Trophoblast cell (in vitro differentiated cells and primary cell): ENCODE measurements around the gene DNAJC19. TPM values are rescaled to one million over a fixed set of nuclear protein-coding genes. Genes with fewer than 3 reads are reported as not detected.
A peak's percentile ranks its signal among the peaks of the same experiment; 100 is the strongest.

Source experiments
- DNase-seq, 2 donors: peaks; one replicate each; pipeline ENCODE4 v3.0.0-alpha.2; 2016
- H2AFZ ChIP-seq: 2 replicates; pipeline ENCODE4 v1.6.1; 2013; ENCODE audit warnings: low read length, moderate library complexity, mild to moderate bottlenecking; ENCODE audit not compliant: insufficient read depth, poor library complexity
- H2AK5ac ChIP-seq: 2 replicates; pipeline ENCODE4 v1.6.1; 2013; ENCODE audit warnings: mild to moderate bottlenecking, low read length
- H2BK120ac ChIP-seq: 2 replicates; pipeline ENCODE4 v1.6.1; 2013; ENCODE audit warnings: low read length, mild to moderate bottlenecking, moderate library complexity; ENCODE audit not compliant: insufficient read depth, poor library complexity
- H2BK12ac ChIP-seq: 2 replicates; pipeline ENCODE4 v1.6.1; 2013; ENCODE audit warnings: mild to moderate bottlenecking, low read length, moderate library complexity
- H2BK5ac ChIP-seq: 2 replicates; pipeline ENCODE4 v1.6.1; 2013; ENCODE audit warnings: low read length, low read depth, moderate library complexity, mild to moderate bottlenecking; ENCODE audit not compliant: poor library complexity
- H3K14ac ChIP-seq: 2 replicates; pipeline ENCODE4 v1.6.1; 2013; ENCODE audit warnings: mild to moderate bottlenecking, low read length
- H3K18ac ChIP-seq: 2 replicates; pipeline ENCODE4 v1.6.1; 2013; ENCODE audit warnings: mild to moderate bottlenecking, low read length
- H3K23ac ChIP-seq: 2 replicates; pipeline ENCODE4 v1.6.1; 2013; ENCODE audit warnings: low read length
- H3K27ac ChIP-seq: 2 replicates; pipeline ENCODE4 v1.5.1; 2013; ENCODE audit warnings: low read depth, mild to moderate bottlenecking, inconsistent platforms, low read length, moderate library complexity
- H3K27me3 ChIP-seq: 2 replicates; pipeline ENCODE4 v1.6.1; 2013; ENCODE audit warnings: inconsistent platforms, mild to moderate bottlenecking, low read length, moderate library complexity; ENCODE audit not compliant: insufficient read depth
- H3K36me3 ChIP-seq, 2 experiments: 1 replicate in 1 of 2; 2 replicates in 1 of 2; pipeline ENCODE4 v1.6.1; 2013; ENCODE audit warnings: low read length in 2 of 2, mild to moderate bottlenecking in 2 of 2, moderate library complexity in 1 of 2; ENCODE audit not compliant: insufficient read depth in 2 of 2, control insufficient read depth in 1 of 2
- H3K4ac ChIP-seq: 2 replicates; pipeline ENCODE4 v1.6.1; 2013; ENCODE audit warnings: low read depth, mild to moderate bottlenecking, low read length, moderate library complexity
- H3K4me1 ChIP-seq, 2 experiments: 1 replicate in 1 of 2; 2 replicates in 1 of 2; pipeline ENCODE4 v1.6.1; 2013; ENCODE audit warnings: low read length in 2 of 2, mild to moderate bottlenecking in 2 of 2, moderate library complexity in 1 of 2; ENCODE audit not compliant: insufficient read depth in 2 of 2, control insufficient read depth in 1 of 2
- H3K4me2 ChIP-seq: 2 replicates; pipeline ENCODE4 v1.6.1; 2013; ENCODE audit warnings: inconsistent platforms, mild to moderate bottlenecking, low read length, moderate library complexity
- H3K4me3 ChIP-seq: 2 replicates; pipeline ENCODE4 v1.5.1; 2013; ENCODE audit warnings: mild to moderate bottlenecking, low read depth, low read length, inconsistent platforms
- H3K79me1 ChIP-seq: one replicate; pipeline ENCODE4 v1.6.1; 2013; ENCODE audit warnings: low read length
- H3K79me2 ChIP-seq: 2 replicates; pipeline ENCODE4 v1.6.1; 2013; ENCODE audit warnings: low read length, mild to moderate bottlenecking; ENCODE audit not compliant: control insufficient read depth, insufficient read depth, poor library complexity
- H3K9ac ChIP-seq: 2 replicates; pipeline ENCODE4 v1.6.1; 2013; ENCODE audit warnings: mild to moderate bottlenecking, low read length
- H3K9me3 ChIP-seq: 2 replicates; pipeline ENCODE4 v1.6.1; 2013; ENCODE audit warnings: low read depth, mild to moderate bottlenecking, control low read depth, inconsistent platforms, low read length; ENCODE audit not compliant: insufficient read depth
- H4K12ac ChIP-seq: 2 replicates; pipeline ENCODE4 v1.6.1; 2013; ENCODE audit warnings: low read depth, mild to moderate bottlenecking, low read length, moderate library complexity
- H4K8ac ChIP-seq: 2 replicates; pipeline ENCODE4 v1.6.1; 2013; ENCODE audit warnings: low read depth, mild to moderate bottlenecking, low read length, moderate library complexity
- H4K91ac ChIP-seq: one replicate; pipeline ENCODE4 v1.6.1; 2013; ENCODE audit warnings: low read depth, mild to moderate bottlenecking, low read length, moderate library complexity
- WGBS: extraction: QIAGEN DNeasy Blood & Tissue Kit; methylation state at CpG from one replicate; pipeline ENCODE4 v1.1.7; 2013; ENCODE audit warnings: missing lambda C conversion rate; ENCODE audit not compliant: insufficient read length, insufficient coverage; ENCODE audit errors: extremely low coverage; 5-methylcytosine and 5-hydroxymethylcytosine counted together
- polyA plus RNA-seq: library from polyadenylated mRNA; stranded (reverse); fragments of 200-250 nt; gene quantifications from 2 replicates; pipeline ENCODE4 v1.2.3, GENCODE V29; 2013

The DNAJC19 gene
- 90.4 and 90.7 TPM in 2 replicates for polyA plus RNA-seq

DNA sequence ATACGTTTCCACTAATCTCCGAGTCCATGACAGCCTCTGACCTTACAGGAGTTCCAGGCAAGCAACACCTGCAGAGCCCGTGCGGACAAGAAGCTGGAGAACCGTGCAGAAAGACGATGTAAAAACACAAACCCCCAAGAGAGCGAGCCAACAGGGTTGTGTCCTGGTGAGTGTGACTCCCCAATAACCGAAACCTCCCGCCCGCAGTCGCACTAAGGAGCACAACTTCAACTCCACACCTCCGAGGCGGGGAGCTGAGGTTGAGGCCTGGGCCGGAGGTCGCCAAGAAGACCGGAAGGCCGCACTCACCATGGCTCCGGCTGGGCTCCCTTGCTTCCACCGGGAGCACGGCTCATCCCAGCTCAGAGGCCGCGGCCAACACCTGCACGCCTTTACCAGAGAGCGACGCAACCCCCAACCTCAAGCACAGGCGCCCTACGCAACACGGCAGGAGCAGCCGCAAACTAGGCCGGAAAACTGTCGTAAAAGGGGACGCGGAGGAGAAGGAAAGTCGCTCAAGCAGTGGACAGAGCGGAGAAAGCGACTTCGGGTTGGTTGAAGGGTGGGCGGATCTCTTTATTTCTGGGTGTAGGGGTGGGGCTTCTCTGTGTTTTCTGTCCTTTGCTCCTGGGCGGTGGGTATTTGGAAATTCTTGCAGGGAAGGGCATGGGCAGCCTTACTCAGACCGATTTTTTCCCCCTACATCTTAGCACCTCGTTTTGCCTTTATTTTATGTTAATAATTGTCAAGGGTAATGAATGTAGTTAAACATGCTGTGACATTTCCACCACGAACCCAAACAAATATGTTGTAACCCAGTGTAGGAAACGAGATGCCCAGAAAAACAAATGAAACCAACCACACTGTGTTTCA is at the start of gene DNAJC19:
DNAJC19 (minus strand) TSS at position 446 of the 873 bp plus-strand sequence; CDS start at position 312, 134 bp downstream.
- no peaks in the 10 kb centered on the region for H3K27me3 ChIP-seq
- no peaks in the 10 kb centered on the region for H3K9me3 ChIP-seq
- no peak within 1 kb of the TSS for H2AK5ac ChIP-seq
- no peak within 1 kb of the TSS for H2BK12ac ChIP-seq
- peak; percentile 94 to 96 for DNase-seq
- H3K4ac ChIP-seq: peak within 1 kb of the TSS; percentile 2
- no peak within 1 kb of the TSS for H3K23ac ChIP-seq
- H4K12ac ChIP-seq: peak within 1 kb of the TSS; percentile 90
- H3K27ac ChIP-seq: peak within 1 kb of the TSS; percentile 68
- H4K91ac ChIP-seq: peak within 1 kb of the TSS; percentile 67
- H3K36me3 ChIP-seq: peaks cover 0 to 3% of the 10 kb centered on the region in 2 experiments
- H3K79me1 ChIP-seq: peaks cover 3% of the 10 kb centered on the region
- H3K9ac ChIP-seq: peak within 1 kb of the TSS; percentile 71
- no CpG with 5 or more reads among the region's 43 CpGs for WGBS
- H2BK5ac ChIP-seq: peak within 1 kb of the TSS; percentile 34
- H3K4me2 ChIP-seq: peak within 1 kb of the TSS; percentile 81
- H4K8ac ChIP-seq: peak within 1 kb of the TSS; percentile 93
- H3K18ac ChIP-seq: peak within 1 kb of the TSS; percentile 35
- H3K14ac ChIP-seq: peak within 1 kb of the TSS; percentile 67
- no peaks in the 10 kb centered on the region for H3K4me1 ChIP-seq
- peak within 1 kb of the TSS; percentile 94 for H2AFZ ChIP-seq
- H2BK120ac ChIP-seq: no peak within 1 kb of the TSS
- peak within 1 kb of the TSS; percentile 93 for H3K4me3 ChIP-seq
- H3K79me2 ChIP-seq: peaks cover 5% of the 10 kb centered on the region

DNA sequence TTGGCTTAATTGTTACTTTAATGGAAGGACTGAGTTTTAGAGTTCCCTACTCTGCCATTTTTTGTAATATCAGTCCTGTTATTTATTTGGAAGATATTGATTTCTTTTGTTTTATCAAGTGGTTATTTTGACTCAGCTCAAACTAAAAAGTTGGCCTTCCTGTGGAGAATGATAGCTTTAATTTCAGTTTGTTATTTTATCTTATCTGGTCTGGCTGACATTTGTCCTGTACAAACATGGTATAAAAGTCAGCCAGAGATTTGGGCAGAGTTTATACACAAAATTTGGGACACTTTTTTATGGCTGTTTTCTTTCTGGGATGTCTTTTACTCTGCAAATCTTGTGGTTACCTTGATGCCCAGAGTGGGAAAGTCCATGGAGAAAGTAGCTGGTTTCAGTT is 41.4 kb upstream of the DNAJC19 start:
- Histone ChIP-seq H3K27ac (no peak overlapping the region), H4K91ac (no peak overlapping the region), H3K79me1 (no peaks in the 10 kb centered on the region), H3K79me2 (no peaks in the 10 kb centered on the region), H2BK12ac (no peak overlapping the region), H3K4me2 (no peak overlapping the region), H2AK5ac (no peak overlapping the region), H3K36me3 (no peaks in the 10 kb centered on the region), H3K4me1 (no peaks in the 10 kb centered on the region), H3K9ac (no peak overlapping the region), H3K18ac (no peak overlapping the region), H3K4me3 (no peak overlapping the region), H4K12ac (no peak overlapping the region), H2AFZ (no peak overlapping the region), H3K9me3 (no peaks in the 10 kb centered on the region), H4K8ac (no peak overlapping the region), H3K4ac (no peak overlapping the region), H3K23ac (no peak overlapping the region), H2BK120ac (no peak overlapping the region), H3K14ac (no peak overlapping the region), H3K27me3 (no peaks in the 10 kb centered on the region), H2BK5ac (no peak overlapping the region)
- no peak for DNase-seq

DNA sequence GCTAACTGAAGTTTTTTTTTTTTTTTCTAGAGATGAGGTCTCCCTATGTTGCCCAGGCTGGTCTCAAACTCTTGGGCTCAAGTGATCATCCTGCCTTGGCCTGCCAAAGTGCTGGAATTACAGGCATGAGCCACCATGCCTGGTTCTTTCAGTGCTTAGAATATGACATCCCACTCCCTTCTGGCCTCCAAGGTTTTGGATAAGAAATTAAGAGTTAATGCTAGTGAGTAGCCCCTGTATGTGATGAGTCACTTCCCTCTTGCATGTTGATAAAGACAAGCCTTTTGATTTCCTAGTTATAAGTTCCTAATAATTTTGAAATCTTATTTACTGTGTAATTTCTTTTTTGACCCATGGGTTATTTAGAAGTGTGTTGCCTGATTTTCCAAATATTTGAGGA is 35.7 kb upstream of the DNAJC19 start:
- no peak overlapping the region for H4K12ac ChIP-seq

DNA sequence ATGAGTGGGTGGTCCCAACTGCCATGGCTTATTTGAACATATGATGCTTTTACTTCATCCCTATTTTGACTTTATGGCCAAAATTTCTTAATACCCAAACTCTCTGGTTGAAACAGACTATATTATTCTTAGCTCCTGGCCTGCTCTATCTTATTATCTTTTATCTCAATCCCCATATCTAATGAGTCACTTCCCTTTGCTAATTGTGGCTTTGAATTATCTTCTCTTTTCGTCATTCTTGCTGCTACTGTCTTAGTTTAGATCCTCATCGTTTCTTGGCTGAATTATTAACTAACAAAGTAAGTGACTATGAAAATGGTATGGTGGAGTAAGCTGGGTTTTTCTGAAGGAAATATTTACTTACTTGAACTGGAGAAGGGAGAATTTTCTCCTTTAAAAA is 28.2 kb upstream of the DNAJC19 start:
- no CpG with 5 or more reads among the region's 2 CpGs for WGBS
- no peaks in the 10 kb centered on the region for H3K79me2 ChIP-seq
- H4K12ac ChIP-seq: no peak overlapping the region
- no peak overlapping the region for H3K27ac ChIP-seq
- no peak overlapping the region for H2BK120ac ChIP-seq
- H4K8ac ChIP-seq: no peak overlapping the region
- H2AFZ ChIP-seq: no peak overlapping the region
- H3K18ac ChIP-seq: no peak overlapping the region
- H3K4me2 ChIP-seq: no peak overlapping the region
- no peak for DNase-seq
- H2AK5ac ChIP-seq: no peak overlapping the region
- H3K4me1 ChIP-seq: no peaks in the 10 kb centered on the region
- H3K27me3 ChIP-seq: no peaks in the 10 kb centered on the region
- no peaks in the 10 kb centered on the region for H3K79me1 ChIP-seq
- no peaks in the 10 kb centered on the region for H3K9me3 ChIP-seq
- H4K91ac ChIP-seq: no peak overlapping the region
- H2BK12ac ChIP-seq: no peak overlapping the region
- H3K4me3 ChIP-seq: no peak overlapping the region
- H3K4ac ChIP-seq: no peak overlapping the region
- no peak overlapping the region for H3K14ac ChIP-seq
- no peaks in the 10 kb centered on the region for H3K36me3 ChIP-seq
- no peak overlapping the region for H2BK5ac ChIP-seq
- no peak overlapping the region for H3K9ac ChIP-seq
- no peak overlapping the region for H3K23ac ChIP-seq

More for the DNA sequence above, 35.7 kb upstream of the DNAJC19 start:
- no peak overlapping the region for H3K4me2 ChIP-seq
- no peaks in the 10 kb centered on the region for H3K9me3 ChIP-seq
- no peak overlapping the region for H3K27ac ChIP-seq
- H2AFZ ChIP-seq: no peak overlapping the region
- no peaks in the 10 kb centered on the region for H3K79me1 ChIP-seq
- no peaks in the 10 kb centered on the region for H3K36me3 ChIP-seq
- H2BK12ac ChIP-seq: no peak overlapping the region
- H3K9ac ChIP-seq: no peak overlapping the region
- no peak overlapping the region for H2BK5ac ChIP-seq
- no peak overlapping the region for H3K4me3 ChIP-seq
- H4K91ac ChIP-seq: no peak overlapping the region
- no peaks in the 10 kb centered on the region for H3K79me2 ChIP-seq
- H3K18ac ChIP-seq: no peak overlapping the region
- H4K8ac ChIP-seq: no peak overlapping the region
- no peaks in the 10 kb centered on the region for H3K27me3 ChIP-seq
- DNase-seq: no peak
- no peak overlapping the region for H2BK120ac ChIP-seq
- H3K4me1 ChIP-seq: no peaks in the 10 kb centered on the region
- no peak overlapping the region for H3K14ac ChIP-seq
- H2AK5ac ChIP-seq: no peak overlapping the region
- no peak overlapping the region for H3K4ac ChIP-seq
- no peak overlapping the region for H3K23ac ChIP-seq
